Large intestine (tissue), 3 donors: ENCODE data around the gene ZMYM4. TPM values are rescaled to one million over a fixed set of nuclear protein-coding genes. Genes with fewer than 3 reads are reported as not detected.

Source experiments
- DNase-seq, 2 donors: peaks; one replicate each; pipeline versions ENCODE4 v3.0.0 to v3.0.0-alpha.2; 2013
- H3K27ac ChIP-seq: one replicate; pipeline ENCODE4 v1.5.1; 2013; ENCODE audit warnings: low read length
- H3K27me3 ChIP-seq: 2 replicates; pipeline ENCODE4 v1.6.1; 2013; ENCODE audit warnings: low read length; ENCODE audit not compliant: control insufficient read depth, insufficient read depth
- H3K36me3 ChIP-seq: 2 replicates; pipeline ENCODE4 v1.6.1; 2013; ENCODE audit warnings: low read length; ENCODE audit not compliant: control insufficient read depth, insufficient read depth
- H3K4me1 ChIP-seq: one replicate; pipeline ENCODE4 v1.6.1; 2013; ENCODE audit warnings: low read length; ENCODE audit not compliant: control insufficient read depth, insufficient read depth
- H3K4me3 ChIP-seq: one replicate; pipeline ENCODE4 v1.5.1; 2013; ENCODE audit warnings: low read length
- H3K9me3 ChIP-seq: one replicate; pipeline ENCODE4 v1.6.1; 2013; ENCODE audit warnings: mild to moderate bottlenecking, low read depth, low read length, moderate library complexity; ENCODE audit not compliant: control insufficient read depth
- WGBS: methylation state at CpG from one replicate; pipeline ENCODE4 v1.1.5; 2013; ENCODE audit warnings: low lambda C conversion rate; ENCODE audit not compliant: insufficient coverage; 5-methylcytosine and 5-hydroxymethylcytosine counted together
- polyA plus RNA-seq: library from polyadenylated mRNA; unstranded; fragments of 120-200 nt; gene quantifications from one replicate; pipeline ENCODE4 v1.2.1, GENCODE V29; 2013

The ZMYM4 gene
- polyA plus RNA-seq, 1 donor, result 33.4 TPM

DNA sequence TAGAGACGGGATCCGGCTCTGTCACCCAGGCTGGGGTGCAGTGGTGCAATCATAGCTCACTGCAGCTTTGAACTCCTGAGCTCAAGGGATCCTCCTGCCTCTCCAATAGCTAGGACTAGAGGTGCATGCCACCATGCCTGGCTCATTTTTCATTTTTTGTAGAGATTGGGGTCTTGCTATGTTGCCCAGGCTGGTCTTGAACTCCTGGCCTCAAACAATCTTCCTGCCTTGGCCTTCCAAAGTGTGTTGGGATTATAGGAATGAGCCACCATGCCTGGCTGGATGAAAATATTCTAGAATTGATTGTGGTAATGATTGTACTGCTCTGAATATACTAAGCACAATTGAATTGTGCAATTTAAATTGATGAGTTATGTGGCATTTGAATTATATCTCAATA lies 21.9 kb downstream of the ZMYM4 start:
- DNase-seq, result no peak
- Histone ChIP-seq H3K36me3 (peaks cover 6% of the 10 kb centered on the region), H3K27me3 (no peaks in the 10 kb centered on the region), H3K9me3 (no peaks in the 10 kb centered on the region), H3K27ac (no peak overlapping the region), H3K4me1 (no peaks in the 10 kb centered on the region), H3K4me3 (no peak overlapping the region)
- no CpG with 5 or more reads among the region's 2 CpGs for WGBS

DNA sequence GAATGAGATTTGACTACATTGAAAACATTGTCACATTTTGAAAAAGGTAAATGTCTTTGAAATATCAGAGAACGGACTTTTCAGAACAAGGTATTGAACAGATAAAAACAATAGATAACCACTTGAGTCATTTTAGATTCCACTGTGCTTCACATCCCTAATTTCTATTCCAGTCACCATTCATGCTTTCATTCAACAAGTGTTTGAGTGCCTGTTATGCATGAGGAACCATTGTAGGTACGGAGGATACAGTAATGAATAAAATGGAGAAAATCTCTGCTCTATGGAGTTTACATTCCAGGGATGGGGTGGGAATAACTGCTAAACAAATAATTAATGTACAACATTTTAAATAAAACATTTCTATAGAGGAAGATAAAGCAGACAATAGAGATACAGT lies 26.3 kb downstream of the ZMYM4 start:
- H3K27ac ChIP-seq, result no peak overlapping the region
- peaks cover 33% of the 10 kb centered on the region for H3K36me3 ChIP-seq
- H3K4me1 ChIP-seq, result no peaks in the 10 kb centered on the region
- no peaks in the 10 kb centered on the region for H3K27me3 ChIP-seq
- 100% methylated on average over 2 of the region's 2 CpGs for WGBS
- H3K9me3 ChIP-seq, result no peaks in the 10 kb centered on the region
- DNase-seq, result no peak
- no peak overlapping the region for H3K4me3 ChIP-seq

DNA sequence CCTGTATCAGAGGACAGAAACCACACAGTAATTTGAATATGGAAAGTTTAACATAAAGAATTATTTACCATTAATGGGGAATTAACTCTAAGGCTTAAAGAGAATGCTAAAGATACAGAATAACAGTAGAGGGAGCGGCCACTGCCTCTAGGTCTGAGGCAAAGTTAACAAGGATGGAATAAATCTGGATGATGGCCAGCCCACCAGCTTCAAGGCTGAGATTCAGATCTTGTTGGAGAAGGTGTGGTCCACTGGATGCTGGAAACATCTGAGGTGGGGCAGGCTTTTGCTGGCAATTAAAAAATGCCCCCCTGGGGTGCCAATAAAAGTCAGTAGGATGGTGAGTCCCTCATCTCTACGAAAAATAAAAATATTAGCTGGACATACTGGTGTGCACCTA lies 29.4 kb downstream of the ZMYM4 start:
- H3K27me3 ChIP-seq, result no peaks in the 10 kb centered on the region
- no CpG with 5 or more reads among the region's 2 CpGs for WGBS
- H3K4me1 ChIP-seq, result no peaks in the 10 kb centered on the region
- no peak overlapping the region for H3K27ac ChIP-seq
- no peak overlapping the region for H3K4me3 ChIP-seq
- peaks cover 30% of the 10 kb centered on the region for H3K36me3 ChIP-seq
- no peaks in the 10 kb centered on the region for H3K9me3 ChIP-seq
- no peak for DNase-seq

DNA sequence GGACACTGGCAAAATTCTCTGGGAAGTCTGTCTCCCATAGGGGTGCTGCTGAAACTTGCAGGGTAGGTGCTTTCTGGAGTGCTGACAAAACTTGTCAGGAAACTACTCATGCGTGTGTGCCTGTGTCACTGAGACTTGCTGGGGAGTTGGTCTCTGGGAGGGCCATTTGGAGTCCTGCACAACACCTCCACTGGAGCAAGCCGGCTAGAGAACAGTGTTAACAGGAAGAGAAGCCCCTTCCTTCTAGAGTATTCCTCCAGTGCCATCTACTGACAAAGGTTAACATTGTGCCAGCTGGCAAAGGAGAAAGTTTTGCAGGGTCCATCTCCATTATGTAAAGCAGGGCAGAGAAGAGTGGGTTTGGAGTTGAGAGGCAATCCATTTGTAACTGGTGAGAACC lies 30.0 kb downstream of the ZMYM4 start:
- WGBS, result no CpG with 5 or more reads among the region's 2 CpGs
- Histone ChIP-seq H3K4me1 (no peaks in the 10 kb centered on the region), H3K27me3 (no peaks in the 10 kb centered on the region), H3K4me3 (no peak overlapping the region), H3K9me3 (no peaks in the 10 kb centered on the region), H3K36me3 (peaks cover 29% of the 10 kb centered on the region), H3K27ac (no peak overlapping the region)
- peak; percentile 4 to 23 for DNase-seq

DNA sequence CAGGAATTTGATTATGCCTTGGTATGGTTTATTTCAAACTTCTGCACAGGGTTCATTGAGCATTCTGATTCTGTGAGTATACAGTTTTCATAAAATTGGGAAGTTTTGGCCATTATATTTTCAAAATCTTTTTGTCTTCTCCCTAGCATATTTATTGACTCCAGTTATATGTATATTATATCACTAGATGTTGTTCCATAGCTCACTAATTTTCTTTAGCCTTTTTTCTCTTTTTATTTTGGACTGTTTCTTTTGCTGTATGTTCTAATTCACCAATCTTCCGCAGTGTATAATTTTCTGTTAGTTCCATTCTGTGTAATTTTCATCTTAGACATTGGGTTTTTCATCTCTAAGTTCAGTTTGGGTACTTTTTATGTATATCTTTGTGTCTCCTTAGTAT lies 31.9 kb downstream of the ZMYM4 start:
- Histone ChIP-seq H3K9me3 (no peaks in the 10 kb centered on the region), H3K27ac (no peak overlapping the region), H3K4me1 (no peaks in the 10 kb centered on the region), H3K4me3 (no peak overlapping the region), H3K36me3 (peaks cover 29% of the 10 kb centered on the region), H3K27me3 (no peaks in the 10 kb centered on the region)
- WGBS, result 100% methylated on average over 1 of the region's 1 CpG
- no peak for DNase-seq

DNA sequence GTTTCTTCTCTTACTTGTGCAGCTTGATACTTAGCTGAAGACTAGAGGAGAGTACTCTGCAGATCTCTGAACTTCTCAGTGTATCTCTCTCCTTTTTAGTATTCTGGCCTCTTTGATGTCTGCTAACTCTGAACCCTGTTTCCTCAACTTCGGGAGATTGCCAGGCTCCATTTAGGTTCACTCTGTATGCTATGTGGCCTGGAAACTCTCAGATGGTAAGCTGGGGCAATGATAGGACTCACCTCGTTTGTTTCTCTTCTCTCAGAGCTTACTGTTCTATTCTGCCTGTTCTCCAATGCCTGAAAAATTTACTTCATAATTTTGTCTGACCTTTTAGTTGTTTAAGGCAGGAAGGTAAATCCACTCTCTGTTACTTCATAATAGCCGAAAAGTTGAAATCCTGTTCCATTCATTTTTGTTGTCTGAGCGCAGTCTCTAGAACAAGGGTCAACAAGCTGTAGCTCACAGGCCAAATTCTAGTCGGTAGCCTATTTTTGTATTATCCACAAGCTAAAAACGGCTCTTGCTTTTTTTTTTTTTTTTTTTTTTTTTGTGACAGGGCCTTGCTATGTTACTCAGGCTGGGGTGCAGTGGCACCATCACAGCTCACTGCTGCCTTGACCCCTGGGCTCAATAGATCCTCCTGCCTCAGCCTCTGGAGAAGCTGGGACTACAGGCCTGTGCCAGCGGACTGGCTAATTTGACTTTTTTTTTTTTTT lies 33.3 kb downstream of the ZMYM4 start:
- DNase-seq, result no peak
- H3K27ac ChIP-seq, result no peak overlapping the region
- no peaks in the 10 kb centered on the region for H3K27me3 ChIP-seq

DNA sequence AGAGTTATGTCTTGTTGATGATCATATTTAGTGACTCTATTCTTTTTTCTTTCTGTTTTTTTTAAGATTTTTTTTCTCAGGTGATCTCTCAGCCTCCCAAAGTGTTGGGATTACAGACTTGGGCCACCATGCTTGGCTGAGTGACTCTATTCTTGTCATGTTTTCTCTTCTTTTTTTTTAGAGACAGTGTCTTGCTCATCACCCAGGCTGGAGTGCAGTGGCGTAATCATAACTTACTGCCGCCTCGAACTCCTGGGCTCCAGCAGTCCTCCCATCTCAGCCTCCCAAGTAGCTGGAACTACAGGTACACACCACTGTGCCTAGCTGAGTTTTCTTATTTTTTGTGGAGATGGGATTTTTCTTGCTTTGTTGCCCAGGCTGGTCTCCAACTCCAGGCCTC lies 36.9 kb downstream of the ZMYM4 start:
- WGBS, result no CpG with 5 or more reads among the region's 3 CpGs
- no peaks in the 10 kb centered on the region for H3K4me1 ChIP-seq
- H3K9me3 ChIP-seq, result no peaks in the 10 kb centered on the region

More for the DNA sequence above, 33.3 kb downstream of the ZMYM4 start:
- no peaks in the 10 kb centered on the region for H3K9me3 ChIP-seq
- WGBS, result 100% methylated on average over 1 of the region's 7 CpGs
- no peak overlapping the region for H3K4me3 ChIP-seq
- peaks cover 20% of the 10 kb centered on the region for H3K36me3 ChIP-seq
- no peaks in the 10 kb centered on the region for H3K4me1 ChIP-seq

DNA sequence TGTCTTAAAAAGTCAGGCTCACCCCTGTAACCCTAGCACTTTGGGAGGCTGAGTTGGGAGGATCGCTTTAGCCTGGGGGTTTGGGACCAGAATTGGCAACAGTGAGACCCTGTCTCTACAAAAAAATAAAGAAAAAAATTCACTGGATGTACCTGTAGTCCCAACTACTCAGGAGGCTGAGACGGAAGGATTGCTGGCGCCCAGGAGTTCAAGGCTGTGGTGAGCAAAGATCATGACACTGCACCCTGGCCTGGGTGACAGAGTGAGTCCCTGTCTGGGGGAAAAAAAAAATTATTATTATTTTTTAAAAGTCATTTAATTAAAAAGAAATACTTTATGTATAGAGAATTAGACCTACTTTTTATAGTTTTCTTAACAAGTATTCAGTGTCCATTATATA lies 47.1 kb downstream of the ZMYM4 start:
- no peak for DNase-seq
- Histone ChIP-seq H3K36me3 (peaks cover 7% of the 10 kb centered on the region), H3K27ac (no peak overlapping the region), H3K4me1 (no peaks in the 10 kb centered on the region), H3K27me3 (no peaks in the 10 kb centered on the region), H3K9me3 (no peaks in the 10 kb centered on the region), H3K4me3 (no peak overlapping the region)
- no CpG with 5 or more reads among the region's 3 CpGs for WGBS

More for the DNA sequence above, 36.9 kb downstream of the ZMYM4 start:
- Histone ChIP-seq H3K27ac (no peak overlapping the region), H3K4me3 (no peak overlapping the region), H3K27me3 (no peaks in the 10 kb centered on the region), H3K36me3 (peaks cover 2% of the 10 kb centered on the region)
- DNase-seq, result no peak

DNA sequence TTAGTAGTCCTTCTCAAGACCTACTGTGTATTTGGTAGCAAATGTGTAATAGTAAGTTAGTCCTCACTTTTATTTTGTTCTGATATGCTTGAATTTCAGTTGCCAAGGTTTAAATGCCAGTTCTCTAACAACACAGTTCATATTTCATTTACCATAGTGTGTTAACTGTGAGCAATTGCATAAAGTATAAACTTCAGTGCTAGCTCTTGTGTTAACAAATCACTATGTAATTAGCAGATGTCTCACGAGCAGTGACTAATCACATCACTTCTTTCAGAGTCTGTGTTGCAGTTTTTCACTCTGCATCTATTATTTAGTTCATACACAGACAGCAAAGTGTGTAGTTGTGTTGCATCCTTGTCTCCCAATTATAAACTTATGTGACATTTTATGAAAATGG lies 47.8 kb downstream of the ZMYM4 start:
- Histone ChIP-seq H3K4me3 (no peak overlapping the region), H3K27me3 (no peaks in the 10 kb centered on the region), H3K27ac (no peak overlapping the region), H3K9me3 (no peaks in the 10 kb centered on the region), H3K36me3 (peaks cover 4% of the 10 kb centered on the region), H3K4me1 (no peaks in the 10 kb centered on the region)
- DNase-seq, result no peak
- WGBS, result no CpG with 5 or more reads among the region's 1 CpG

DNA sequence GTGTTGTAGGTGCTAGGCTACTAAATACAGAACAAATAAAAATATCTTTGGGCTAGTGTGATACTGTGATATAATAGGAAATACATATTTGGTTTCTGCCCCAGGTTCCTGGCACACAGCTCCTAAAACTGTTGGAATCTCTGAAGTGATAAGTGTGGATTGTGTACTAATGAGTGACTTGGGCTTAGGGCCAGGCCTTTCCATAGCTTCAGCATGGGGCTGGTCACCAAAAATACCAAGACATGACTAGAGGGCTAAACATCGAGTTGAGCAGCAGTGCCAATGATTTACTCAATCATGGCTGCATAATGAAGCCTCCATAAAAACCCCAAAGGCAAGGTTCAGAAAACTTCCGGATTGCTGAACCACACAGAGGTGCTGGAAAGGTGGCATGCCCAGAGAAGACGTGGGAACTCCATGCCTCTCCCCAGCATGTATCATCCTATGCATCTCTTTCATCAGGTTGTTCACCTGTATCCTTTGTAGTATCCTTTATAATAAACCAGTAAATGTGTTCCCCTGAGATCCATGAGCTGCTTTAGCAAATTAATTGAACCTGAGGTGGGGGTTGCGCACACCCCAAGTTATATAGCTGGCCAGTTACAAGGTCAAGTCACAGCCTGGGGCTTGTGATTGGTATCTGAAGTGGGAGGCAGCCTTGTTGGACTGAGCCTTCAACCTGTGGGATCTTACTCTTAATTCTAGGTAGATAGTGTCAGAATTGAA lies 51.6 kb downstream of the ZMYM4 start:
- no CpG with 5 or more reads among the region's 4 CpGs for WGBS
- Histone ChIP-seq H3K27ac (no peak overlapping the region), H3K36me3 (peaks cover 4% of the 10 kb centered on the region), H3K9me3 (no peaks in the 10 kb centered on the region), H3K27me3 (no peaks in the 10 kb centered on the region), H3K4me3 (no peak overlapping the region), H3K4me1 (no peaks in the 10 kb centered on the region)
- DNase-seq, result no peak

DNA sequence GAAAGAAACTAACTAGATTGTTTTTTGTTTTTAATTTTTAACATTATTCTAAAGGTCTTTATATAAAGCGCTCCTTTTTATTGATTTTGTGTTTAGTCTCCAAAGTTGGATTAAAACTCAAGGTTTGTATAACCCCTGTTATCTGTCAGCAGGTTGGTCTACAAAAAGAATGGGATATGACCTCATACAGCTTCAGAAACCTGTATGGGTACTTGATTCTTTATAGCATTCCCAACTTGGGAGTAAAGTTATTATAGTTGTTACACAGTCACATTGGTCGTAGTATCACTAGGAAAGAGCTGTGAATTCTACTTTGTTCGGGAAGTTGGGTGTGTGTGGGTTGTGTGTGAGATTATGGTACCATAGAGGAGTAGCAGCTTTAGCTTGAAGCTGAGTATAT lies 52.4 kb downstream of the ZMYM4 start:
- Histone ChIP-seq H3K4me3 (no peak overlapping the region), H3K9me3 (no peaks in the 10 kb centered on the region), H3K27me3 (no peaks in the 10 kb centered on the region), H3K36me3 (peaks cover 4% of the 10 kb centered on the region), H3K4me1 (no peaks in the 10 kb centered on the region), H3K27ac (no peak overlapping the region)
- WGBS, result 56% methylated on average over 1 of the region's 3 CpGs
- no peak for DNase-seq
